ENCODE results near the gene PODN.

PODN gene

GRCh38 chr1:53050310-53050709, 11.7 kb upstream of the PODN start:
- no peak for DNase-seq

- DNase-seq, result no peak
Observed at GRCh38 chr1:53051676-53052075, 10.3 kb upstream of the PODN start.

GRCh38 chr1:53057127-53057526, 4.9 kb upstream of the PODN start:
- no peak for DNase-seq

- no peak for DNase-seq
Observed at GRCh38 chr1:53060579-53060978, 1.4 kb upstream of the PODN start.

GRCh38 chr1:53061123-53061858, 722 bp upstream of the PODN start:
- no peak for DNase-seq

- DNase-seq, result peak in 1 of 4 experiments; percentile 6
Observed at GRCh38 chr1:53062708-53063591, 937 bp downstream of the PODN start.

- DNase-seq, result no peak
Observed at GRCh38 chr1:53063744-53064515, 1.9 kb downstream of the PODN start.

GRCh38 chr1:53065391-53065790, 3.4 kb downstream of the PODN start:
- no peak for DNase-seq

GRCh38 chr1:53066488-53066887, 4.5 kb downstream of the PODN start:
- DNase-seq, result no peak

GRCh38 chr1:53066891-53067738, 5.1 kb downstream of the PODN start:
- DNase-seq, result no peak

GRCh38 chr1:53067886-53068285, 5.9 kb downstream of the PODN start:
- DNase-seq, result no peak

GRCh38 chr1:53068314-53069099, 6.5 kb downstream of the PODN start:
- no peak for DNase-seq

GRCh38 chr1:53069265-53069662, 7.3 kb downstream of the PODN start:
- no peak for DNase-seq

- no peak for DNase-seq
Observed at GRCh38 chr1:53069663-53070327, 7.8 kb downstream of the PODN start.

- DNase-seq, result no peak
Observed at GRCh38 chr1:53070621-53071020, 8.6 kb downstream of the PODN start.

GRCh38 chr1:53071167-53071865, 9.3 kb downstream of the PODN start:
- no peak for DNase-seq

- DNase-seq, result no peak
Observed at GRCh38 chr1:53071915-53072314, 9.9 kb downstream of the PODN start.

GRCh38 chr1:53073287-53073686, 11.3 kb downstream of the PODN start:
- DNase-seq, result no peak

- no peak for DNase-seq
Observed at GRCh38 chr1:53073868-53074311, 11.9 kb downstream of the PODN start.
